ENCODE results near the gene HS3ST5. TPM values are rescaled to one million over a fixed set of nuclear protein-coding genes. Genes with fewer than 3 reads are reported as not detected.

HS3ST5 gene
- total RNA-seq, 1 experiment from 2014 or later = 0.09 TPM

- H3K36me3 ChIP-seq (ENCODE audit: low read depth) = no peaks in the 10 kb centered on the region
- no peaks in the 10 kb centered on the region for H3K9me3 ChIP-seq (ENCODE audit: insufficient read depth, low read depth)
- DNase-seq = no peak
- TF ChIP-seq, protein P1, sequence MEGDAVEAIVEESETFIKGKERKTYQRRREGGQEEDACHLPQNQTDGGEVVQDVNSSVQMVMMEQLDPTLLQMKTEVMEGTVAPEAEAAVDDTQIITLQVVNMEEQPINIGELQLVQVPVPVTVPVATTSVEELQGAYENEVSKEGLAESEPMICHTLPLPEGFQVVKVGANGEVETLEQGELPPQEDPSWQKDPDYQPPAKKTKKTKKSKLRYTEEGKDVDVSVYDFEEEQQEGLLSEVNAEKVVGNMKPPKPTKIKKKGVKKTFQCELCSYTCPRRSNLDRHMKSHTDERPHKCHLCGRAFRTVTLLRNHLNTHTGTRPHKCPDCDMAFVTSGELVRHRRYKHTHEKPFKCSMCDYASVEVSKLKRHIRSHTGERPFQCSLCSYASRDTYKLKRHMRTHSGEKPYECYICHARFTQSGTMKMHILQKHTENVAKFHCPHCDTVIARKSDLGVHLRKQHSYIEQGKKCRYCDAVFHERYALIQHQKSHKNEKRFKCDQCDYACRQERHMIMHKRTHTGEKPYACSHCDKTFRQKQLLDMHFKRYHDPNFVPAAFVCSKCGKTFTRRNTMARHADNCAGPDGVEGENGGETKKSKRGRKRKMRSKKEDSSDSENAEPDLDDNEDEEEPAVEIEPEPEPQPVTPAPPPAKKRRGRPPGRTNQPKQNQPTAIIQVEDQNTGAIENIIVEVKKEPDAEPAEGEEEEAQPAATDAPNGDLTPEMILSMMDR (conservative IDR thresholded peaks at IDR 0.05) = no peak
- TF ChIP-seq EZH2 (IDR thresholded peaks at IDR 0.05; ENCODE audit: low read depth) = no peak
- intact Hi-C loops (cut with micrococcal nuclease; ENCODE audit: unreplicated experiment) = no loop called here
- ChIA-PET CTCF (no interaction called here), POLR2A (ENCODE audit: unreplicated experiment) (no interaction called here)
- no TSS peak for BruUV-seq (replicated peaks)
- no peaks in the 10 kb centered on the region for H3K4me1 ChIP-seq (replicated peaks; ENCODE audit: insufficient read depth)
- no peak overlapping the region for H3K27ac ChIP-seq
- H4K20me1 ChIP-seq (ENCODE audit: insufficient read depth) = no peaks in the 10 kb centered on the region
- H3K4me2 ChIP-seq = no peak overlapping the region
- H3F3A ChIP-seq (ENCODE audit: insufficient read depth, low read depth) = no peaks in the 10 kb centered on the region
- H3K4me3 ChIP-seq = no peak overlapping the region
- H3K9me2 ChIP-seq (ENCODE audit: insufficient read depth) = no peaks in the 10 kb centered on the region
- H3K79me2 ChIP-seq (ENCODE audit: low read depth) = no peaks in the 10 kb centered on the region
- H2AFZ ChIP-seq = no peak overlapping the region
- no peaks in the 10 kb centered on the region for H3K27me3 ChIP-seq (ENCODE audit: insufficient read depth, low read depth)
Measured at GRCh38 chr6:114042267-114043016, 300.4 kb downstream of the HS3ST5 start.

GRCh38 chr6:114040871-114041270 lies 302.0 kb downstream of the HS3ST5 start:
- Histone ChIP-seq H3K36me3 (ENCODE audit: low read depth) (no peaks in the 10 kb centered on the region), H3K79me2 (ENCODE audit: low read depth) (no peaks in the 10 kb centered on the region), H2AFZ (no peak overlapping the region), H4K20me1 (ENCODE audit: insufficient read depth) (no peaks in the 10 kb centered on the region), H3K27ac (no peak overlapping the region), H3F3A (ENCODE audit: insufficient read depth, low read depth) (no peaks in the 10 kb centered on the region), H3K9me3 (ENCODE audit: insufficient read depth, low read depth) (no peaks in the 10 kb centered on the region), H3K27me3 (ENCODE audit: insufficient read depth, low read depth) (no peaks in the 10 kb centered on the region), H3K9me2 (ENCODE audit: insufficient read depth) (no peaks in the 10 kb centered on the region), H3K4me1 (replicated peaks; ENCODE audit: insufficient read depth) (no peaks in the 10 kb centered on the region), H3K4me2 (no peak overlapping the region), H3K4me3 (no peak overlapping the region)
- DNase-seq = no peak
- no peak for TF ChIP-seq EZH2 (IDR thresholded peaks at IDR 0.05; ENCODE audit: low read depth)
- TF ChIP-seq, protein P1 (conservative IDR thresholded peaks at IDR 0.05) = no peak
- no TSS peak for BruUV-seq (replicated peaks)
- intact Hi-C loops (cut with micrococcal nuclease; ENCODE audit: unreplicated experiment) = no loop called here
- ChIA-PET CTCF (no interaction called here), POLR2A (ENCODE audit: unreplicated experiment) (no interaction called here)

- Histone ChIP-seq H3K9me2 (ENCODE audit: insufficient read depth) (no peaks in the 10 kb centered on the region), H3K27me3 (ENCODE audit: insufficient read depth, low read depth) (no peaks in the 10 kb centered on the region), H3K36me3 (ENCODE audit: low read depth) (no peaks in the 10 kb centered on the region), H3F3A (ENCODE audit: insufficient read depth, low read depth) (no peaks in the 10 kb centered on the region), H3K79me2 (ENCODE audit: low read depth) (no peaks in the 10 kb centered on the region), H3K27ac (no peak overlapping the region), H3K4me1 (replicated peaks; ENCODE audit: insufficient read depth) (no peaks in the 10 kb centered on the region), H3K9me3 (ENCODE audit: insufficient read depth, low read depth) (no peaks in the 10 kb centered on the region), H2AFZ (peak overlapping the region; percentile 26; the same call in 1 of the 2 replicates), H3K4me3 (no peak overlapping the region), H4K20me1 (ENCODE audit: insufficient read depth) (no peaks in the 10 kb centered on the region), H3K4me2 (no peak overlapping the region)
- CTCF ChIA-PET = no interaction called here
- intact Hi-C loops (cut with micrococcal nuclease; ENCODE audit: unreplicated experiment) = no loop called here
- DNase-seq = no peak
- POLR2A ChIA-PET (ENCODE audit: unreplicated experiment) = no interaction called here
- BruUV-seq (replicated peaks) = no TSS peak
- no peak for TF ChIP-seq EZH2 (IDR thresholded peaks at IDR 0.05; ENCODE audit: low read depth)
- TF ChIP-seq, protein P1 (conservative IDR thresholded peaks at IDR 0.05) = no peak
Measured at GRCh38 chr6:114039841-114040240, 303.0 kb downstream of the HS3ST5 start.

Data from PC-9 (cell line).